Lung (tissue), 12 donors: ENCODE measurements around the gene NEIL1. TPM values are rescaled to one million over a fixed set of nuclear protein-coding genes. Genes with fewer than 3 reads are reported as not detected.

Experiments used
- ATAC-seq: fragments of 200-7000 bp; cut with Tn5 transposase; one replicate; pipeline ENCODE4 v1.9.1; 2020; ENCODE audit warnings: moderate number of reproducible peaks; ENCODE audit not compliant: insufficient read depth, low FRiP score
- DNase-seq, 3 donors: peaks; one replicate each; pipeline ENCODE4 v3.0.0-alpha.2; 2013 to 2017
- H3K27ac ChIP-seq, 2 donors: one replicate each; pipeline ENCODE4 v1.5.1; 2013; ENCODE audit warnings: mild to moderate bottlenecking in 2 of 2, moderate library complexity in 2 of 2, control low read depth in 1 of 2, inconsistent platforms in 1 of 2, low read depth in 1 of 2, low read length in 1 of 2
- H3K27me3 ChIP-seq, 3 donors: one replicate each; pipeline ENCODE4 v1.5.1; 2013; ENCODE audit warnings: low read length in 2 of 3; ENCODE audit not compliant: control insufficient read depth in 3 of 3, insufficient read depth in 3 of 3
- H3K36me3 ChIP-seq, 4 donors: one replicate each; pipeline ENCODE4 v1.5.1; 2013; ENCODE audit warnings: low read length in 4 of 4, mild to moderate bottlenecking in 1 of 4, moderate library complexity in 1 of 4; ENCODE audit not compliant: control insufficient read depth in 4 of 4, insufficient read depth in 4 of 4
- H3K4me1 ChIP-seq, 5 donors: one replicate each; pipeline ENCODE4 v1.5.1; 2013; ENCODE audit warnings: low read length in 5 of 5, mild to moderate bottlenecking in 2 of 5, moderate library complexity in 1 of 5; ENCODE audit not compliant: control insufficient read depth in 5 of 5, insufficient read depth in 5 of 5
- H3K4me3 ChIP-seq: one replicate; pipeline ENCODE4 v1.5.1; 2013; ENCODE audit warnings: mild to moderate bottlenecking, control low read depth, moderate library complexity
- H3K9ac ChIP-seq, 2 donors: one replicate each; pipeline ENCODE4 v1.5.1; 2013; ENCODE audit warnings: low read length in 2 of 2, control low read depth in 1 of 2; ENCODE audit not compliant: insufficient read depth in 1 of 2
- H3K9me3 ChIP-seq, 4 donors: one replicate each; pipeline ENCODE4 v1.5.1; 2013; ENCODE audit warnings: low read length in 3 of 4, mild to moderate bottlenecking in 1 of 4, moderate library complexity in 1 of 4; ENCODE audit not compliant: control insufficient read depth in 4 of 4, insufficient read depth in 3 of 4
- CTCF ChIP-seq: IDR thresholded peaks from 2 replicates; pipeline ENCODE4 v1.5.1; 2012; ENCODE audit warnings: mild to moderate bottlenecking; ENCODE audit errors: control extremely low read depth, extremely low read depth
- WGBS, 2 donors: extraction: QIAGEN DNeasy Blood & Tissue Kit; methylation state at CpG; one replicate each; pipeline ENCODE4 v1.1.7; 2013; 5-methylcytosine and 5-hydroxymethylcytosine counted together
- polyA plus RNA-seq, 2 donors: library from polyadenylated mRNA; stranded (reverse); fragments of 200-250 nt; gene quantifications; one replicate each; pipeline ENCODE4 v1.2.1, GENCODE V29; 2013
- total RNA-seq, 2 donors: library from RNA; depleted of rRNA in 1 of 2; stranded (reverse); fragments of >200 nt in 1 of 2; gene quantifications; one replicate each; pipeline ENCODE4 v1.2.1, GENCODE V29; 2014 to 2021
- donor health status: control.
- donor health status: control.
- donor health status: Bipolar disorder and iron deficiency.
- donor health status: healthy.
- donor health status: DM: yes; HTN: yes; CAD: no.

The NEIL1 gene
- total and polyA plus RNA-seq, 4 donors, result 13.8 to 46.8 (median 36.4) TPM

- ATAC-seq (no peak), DNase-seq (no peak)
- Histone ChIP-seq H3K27ac (no peak overlapping the region), H3K27me3 (no peaks in the 10 kb centered on the region), H3K36me3 (peaks cover 0 to 53% (median 7%) of the 10 kb centered on the region in 4 donors), H3K9ac (no peak overlapping the region), H3K4me1 (peaks cover 5 to 16% (median 7%) of the 10 kb centered on the region in 5 donors), H3K9me3 (no peaks in the 10 kb centered on the region), H3K4me3 (no peak overlapping the region)
- TF ChIP-seq CTCF, result no peak
- 90 to 98% methylated on average over 6 of the region's 6 CpGs for WGBS, 2 donors
These were observed 18.0 kb downstream of the NEIL1 start for GRCh38 chr15:75364881-75365280.

- Histone ChIP-seq H3K27ac (no peak overlapping the region), H3K9me3 (no peaks in the 10 kb centered on the region), H3K9ac (no peak overlapping the region), H3K27me3 (no peaks in the 10 kb centered on the region), H3K4me1 (peaks cover 5 to 16% (median 7%) of the 10 kb centered on the region in 5 donors), H3K4me3 (no peak overlapping the region), H3K36me3 (peaks cover 2 to 45% (median 12%) of the 10 kb centered on the region in 4 donors)
- TF ChIP-seq CTCF, result no peak
- 92 to 96% methylated on average over 3 of the region's 3 CpGs for WGBS, 2 donors
- ATAC-seq (no peak), DNase-seq (no peak)
These were observed 19.3 kb downstream of the NEIL1 start for GRCh38 chr15:75366163-75366562.

GRCh38 chr15:75367006-75367405 is 20.2 kb downstream of the NEIL1 start:
- Histone ChIP-seq H3K36me3 (peaks cover 8 to 42% (median 20%) of the 10 kb centered on the region in 4 donors), H3K9ac (no peak overlapping the region), H3K27ac (peak overlapping the region in 1 of 2 donors; percentile 98)

More at GRCh38 chr15:75367006-75367405, 20.2 kb downstream of the NEIL1 start:
- peaks cover 5 to 16% (median 7%) of the 10 kb centered on the region in 5 donors for H3K4me1 ChIP-seq
- ATAC-seq (no peak), DNase-seq (no peak)
- H3K4me3 ChIP-seq, result no peak overlapping the region
- no peaks in the 10 kb centered on the region for H3K27me3 ChIP-seq
- H3K9me3 ChIP-seq, result no peaks in the 10 kb centered on the region
- no peak for TF ChIP-seq CTCF
